AG09319 (cell line): ENCODE results near the gene BCL2A1.
"Not testable (repeated sequence)": the region's sequence is repeated elsewhere in the genome, so short reads cannot be mapped to it uniquely, and the experiment has no call there.

Experiments used
- DNase-seq: peaks from one replicate; pipeline ENCODE4 v3.0.0-alpha.2; 2010; ENCODE audit warnings: low read depth; ENCODE audit errors: extremely low read depth
- CTCF ChIP-seq: IDR thresholded peaks from 2 replicates; pipeline ENCODE4 v1.5.1; 2011; ENCODE audit warnings: low read depth, mild to moderate bottlenecking, inconsistent platforms, low read length, moderate library complexity

Gene BCL2A1

DNA sequence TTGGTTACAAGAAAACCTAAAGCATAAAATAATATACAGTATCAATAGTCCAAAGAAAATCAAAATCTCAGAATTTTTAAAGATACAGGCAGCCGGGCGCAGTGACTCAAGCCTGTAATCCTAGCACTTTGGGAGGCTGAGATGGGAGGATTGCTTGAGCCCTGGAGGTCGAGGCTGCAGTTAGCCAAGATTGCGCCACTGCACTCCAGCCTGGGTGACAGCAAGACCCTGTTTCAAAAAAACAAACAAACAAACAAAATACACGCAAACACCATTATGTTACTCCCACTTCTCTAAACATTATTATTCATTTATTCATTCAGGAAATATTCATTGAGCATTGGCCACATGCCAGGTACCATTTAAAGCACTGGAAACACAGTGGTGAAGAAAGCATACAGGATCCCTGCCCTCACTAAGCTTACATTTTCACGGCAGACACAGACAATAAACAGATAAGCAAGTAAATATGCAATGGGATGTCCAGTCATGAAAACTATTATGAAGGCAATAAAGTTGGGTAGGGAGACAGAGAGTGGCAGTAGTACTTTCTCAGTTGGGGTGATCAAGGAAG, 6.7 kb downstream of the BCL2A1 start:
- TF ChIP-seq CTCF: no peak
- no peak for DNase-seq

- DNase-seq: not testable (repeated sequence)
Observed at GRCh38 chr15:79962921-79963320, 8.1 kb downstream of the BCL2A1 start.

GRCh38 chr15:79962178-79962577, 8.8 kb downstream of the BCL2A1 start:
- DNase-seq: no peak
- no peak for TF ChIP-seq CTCF

- no peak for DNase-seq
- no peak for TF ChIP-seq CTCF
Observed at GRCh38 chr15:79960502-79961212, 10.3 kb downstream of the BCL2A1 start.

- DNase-seq: no peak
- no peak for TF ChIP-seq CTCF
Observed at GRCh38 chr15:79957741-79958140, 13.3 kb downstream of the BCL2A1 start.

- no peak for TF ChIP-seq CTCF
- no peak for DNase-seq
Observed at GRCh38 chr15:79956354-79956939, 14.5 kb downstream of the BCL2A1 start.

DNA sequence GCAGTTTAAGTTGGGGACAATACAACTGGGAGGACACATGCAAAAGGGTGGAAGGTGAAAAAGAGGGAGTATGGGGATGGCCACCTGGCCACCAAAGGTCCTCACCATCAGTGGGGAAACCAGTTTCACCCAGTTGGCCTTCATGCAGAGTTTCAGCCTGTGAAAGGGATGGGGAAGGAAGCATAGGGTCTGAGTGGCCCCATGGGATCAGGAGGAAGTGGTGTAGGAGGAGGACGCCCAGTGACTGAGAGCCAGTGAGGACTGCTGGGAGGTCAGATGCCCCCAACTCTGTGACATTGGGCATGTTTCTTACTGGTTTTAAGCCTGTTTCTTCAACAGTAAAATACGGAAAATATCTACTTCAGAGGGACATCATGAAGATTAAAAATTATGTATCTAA, 16.3 kb downstream of the BCL2A1 start:
- no peak for DNase-seq
- no peak for TF ChIP-seq CTCF
